Measurements from ENCODE around the gene APC2.

DNA sequence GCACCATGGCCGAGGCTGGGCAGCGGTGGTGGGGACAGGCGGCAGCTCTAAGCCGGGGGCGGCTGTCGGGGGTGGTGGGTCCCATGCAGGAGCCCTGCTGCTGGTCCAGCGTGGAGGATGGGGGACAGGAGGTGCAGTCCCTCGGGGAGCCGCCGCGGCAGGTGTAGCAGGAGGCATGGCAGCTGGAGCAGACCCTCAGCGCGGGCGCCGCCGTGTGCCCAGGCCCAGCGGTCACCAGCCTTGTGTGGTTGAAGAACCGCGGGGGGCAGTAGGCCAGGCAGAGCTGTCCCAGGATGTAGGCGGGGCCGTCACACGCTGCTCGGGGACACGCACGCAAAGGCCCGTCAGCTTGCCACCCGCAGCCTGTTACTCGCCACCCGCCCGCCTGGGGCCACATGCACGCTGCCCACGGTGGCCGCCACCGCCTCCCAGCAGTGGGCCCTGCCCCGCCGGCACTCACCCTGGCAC lies 32.0 kb downstream of the APC2 start:
- TF ChIP-seq POLR2A (IDR thresholded peaks at IDR 0.05) (no peak), CTCF (IDR thresholded peaks at IDR 0.05) (no peak)

Measured in lower leg skin (tissue), 3 donors.